Stimulated activated CD4-positive, alpha-beta T cell treated with anti-CD3 and anti-CD28 coated beads, Interleukin-15, amount 100 ng/mL, for 1 hour (primary cell): ENCODE data around the gene AGPAT3.
A peak's percentile ranks its signal among the peaks of the same experiment; 100 is the strongest.

Source experiments
- DNase-seq, 2 donors: peaks; one replicate each; pipeline ENCODE4 v3.0.0-alpha.2; 2020; ENCODE audit warnings: low read depth in 1 of 2, low spot score in 1 of 2

The AGPAT3 gene

DNA sequence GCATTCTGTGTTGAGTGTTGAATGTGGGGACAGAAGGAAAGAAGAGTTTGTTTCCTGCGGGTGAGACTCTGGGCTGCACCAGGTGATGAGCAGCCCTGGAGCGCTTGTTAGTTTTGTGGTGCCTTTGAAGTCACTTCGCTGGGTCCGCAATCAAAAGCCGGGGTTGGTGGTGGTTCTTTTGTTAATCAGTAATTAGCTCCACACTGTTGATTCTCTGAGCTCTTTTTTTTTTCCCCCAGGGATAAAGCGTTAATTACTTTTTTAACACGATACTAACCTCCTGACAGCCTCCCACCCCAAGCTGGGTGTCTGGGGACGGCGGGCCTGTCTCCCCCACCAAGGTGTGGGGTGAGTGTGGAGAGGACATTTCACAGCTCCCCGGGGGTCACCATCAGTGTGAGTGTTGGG lies 56.6 kb downstream of the AGPAT3 start:
- no peak for DNase-seq

DNA sequence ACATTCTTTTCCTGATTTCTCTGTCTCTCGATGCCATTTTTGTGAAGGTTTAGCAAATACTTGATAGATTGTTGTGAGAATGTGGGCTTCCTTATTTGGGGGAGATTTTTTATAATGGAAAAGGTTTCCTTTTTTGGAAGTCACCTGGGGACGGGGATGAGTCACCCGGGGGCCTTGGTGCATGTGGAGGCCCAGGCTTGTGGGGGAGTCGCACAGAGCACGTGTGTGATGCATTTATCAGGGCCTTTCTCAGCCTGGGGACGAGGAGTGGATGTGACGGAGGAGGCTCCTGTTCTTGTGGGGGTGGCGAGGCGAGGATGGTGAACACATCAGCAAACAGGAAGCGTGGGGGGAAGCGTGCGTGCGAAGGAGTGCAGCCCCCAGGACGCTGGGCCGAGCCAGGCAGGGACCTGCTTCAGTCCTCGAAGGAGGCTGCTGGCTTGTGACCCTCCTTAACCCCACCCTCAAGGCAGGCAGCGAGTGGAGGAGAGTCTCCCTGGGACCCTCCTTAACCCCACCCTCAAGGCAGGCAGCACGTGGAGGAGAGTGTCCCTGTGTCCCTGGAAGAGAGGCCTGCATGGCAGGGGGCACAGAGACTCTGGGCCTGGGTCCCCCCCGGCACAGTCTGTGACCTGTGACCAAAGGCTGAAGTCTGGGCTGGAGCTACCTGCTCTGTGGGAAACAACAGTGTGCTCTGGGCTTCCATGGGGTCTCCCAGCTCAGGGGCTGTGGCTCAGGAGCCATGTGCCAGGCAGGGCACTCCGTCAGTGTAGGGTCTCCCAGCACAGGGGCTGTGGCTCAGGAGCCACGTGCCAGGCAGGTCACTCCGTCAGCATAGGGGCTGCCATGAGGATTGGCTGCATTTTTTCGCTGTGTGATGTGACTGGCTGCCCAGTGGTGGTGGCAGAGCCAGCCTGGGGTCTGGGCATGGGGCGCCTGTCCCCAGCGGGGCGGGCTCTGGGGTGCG lies 57.2 kb downstream of the AGPAT3 start:
- peak; percentile 18 to 43 for DNase-seq

DNA sequence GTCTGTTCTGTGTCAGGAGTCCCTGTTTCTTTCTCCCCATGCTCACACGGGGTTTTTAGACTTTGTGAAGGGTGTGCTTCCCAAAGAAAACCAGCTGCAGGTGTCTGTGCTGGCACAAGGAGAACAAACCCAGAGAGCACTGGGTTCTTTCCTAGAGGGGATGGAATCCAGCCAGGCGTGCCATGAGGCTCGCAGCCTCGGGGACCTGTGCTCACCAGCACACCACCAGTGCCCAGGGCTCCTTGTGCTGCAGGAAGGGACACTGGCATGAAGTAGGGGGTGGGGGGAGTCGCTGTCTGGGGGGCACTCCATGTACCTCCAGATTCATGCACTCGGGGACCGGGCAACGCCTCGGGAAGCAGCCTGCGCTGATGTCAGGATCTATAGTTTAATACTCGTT lies 57.9 kb downstream of the AGPAT3 start:
- DNase-seq: no peak

DNA sequence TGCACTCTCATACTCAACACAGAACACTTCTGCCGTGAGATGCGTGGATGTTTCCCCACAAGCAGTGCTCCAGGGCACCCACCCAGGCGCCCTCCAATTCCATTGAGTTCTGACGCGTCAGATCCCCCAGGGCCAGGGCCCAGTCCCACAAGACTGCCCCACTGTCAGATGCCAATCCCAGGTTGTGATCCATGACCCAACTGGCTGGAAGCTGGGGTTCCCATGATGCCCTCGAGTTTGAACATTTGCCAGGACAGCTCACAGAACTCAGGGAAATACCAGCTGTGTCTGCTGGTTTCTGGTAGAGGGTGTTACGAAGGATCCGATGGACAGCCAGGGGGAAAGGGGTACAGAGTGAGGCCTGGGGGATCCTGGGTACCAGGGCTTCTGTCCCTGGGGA lies 58.4 kb downstream of the AGPAT3 start:
- no peak for DNase-seq

DNA sequence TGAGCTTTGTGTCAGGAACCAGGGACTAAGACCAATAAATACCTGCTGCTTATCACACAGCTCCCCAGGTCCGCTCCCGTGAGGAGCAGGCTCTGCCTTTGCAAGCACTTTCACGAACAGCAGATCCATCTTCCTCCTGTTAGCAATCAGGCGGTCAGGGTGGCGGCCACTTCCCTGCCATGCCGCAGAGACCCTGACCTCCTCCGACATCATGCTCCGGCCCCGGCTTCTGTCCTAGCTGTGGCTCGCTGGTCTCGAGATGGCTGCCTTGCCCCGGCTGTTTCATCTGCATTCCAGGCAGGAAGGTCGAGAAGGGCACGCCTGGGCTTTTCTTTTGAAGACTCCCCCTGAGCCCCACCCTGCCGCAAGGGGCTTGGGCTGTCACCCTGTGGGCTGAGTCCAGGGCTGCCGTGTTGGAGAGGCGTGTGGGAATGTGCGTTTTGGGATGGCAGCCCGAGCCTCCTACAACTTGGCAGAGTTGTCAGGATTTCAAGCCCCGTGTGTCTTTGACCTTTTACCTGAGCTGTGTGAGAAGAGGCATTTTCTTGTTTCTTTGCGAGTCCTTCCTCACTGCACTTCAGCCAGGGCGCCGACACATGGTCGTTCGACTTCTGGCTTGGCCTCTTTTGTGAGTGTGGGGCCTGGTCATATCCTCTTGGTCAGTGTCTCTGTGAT lies 59.5 kb downstream of the AGPAT3 start:
- no peak for DNase-seq

DNA sequence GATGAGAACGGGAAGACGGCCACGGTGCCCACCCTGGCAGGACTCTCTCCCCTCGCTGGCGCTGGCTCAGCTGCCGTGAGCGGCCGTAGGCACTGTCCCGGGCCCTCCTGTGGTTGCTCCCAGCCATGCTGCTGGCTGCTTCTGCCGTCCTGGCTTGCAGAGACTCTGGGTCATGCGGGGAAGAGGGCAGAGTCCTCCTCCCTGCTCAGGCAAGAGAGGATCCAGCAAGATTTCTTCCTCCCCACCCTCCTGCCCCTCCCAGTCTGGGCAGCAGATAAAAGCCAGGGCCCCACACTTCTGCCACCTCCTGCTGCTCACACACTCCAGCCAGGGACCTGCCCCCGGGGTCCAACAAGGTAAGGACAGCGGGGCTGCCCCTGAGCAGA lies 60.1 kb downstream of the AGPAT3 start:
- no peak for DNase-seq

DNA sequence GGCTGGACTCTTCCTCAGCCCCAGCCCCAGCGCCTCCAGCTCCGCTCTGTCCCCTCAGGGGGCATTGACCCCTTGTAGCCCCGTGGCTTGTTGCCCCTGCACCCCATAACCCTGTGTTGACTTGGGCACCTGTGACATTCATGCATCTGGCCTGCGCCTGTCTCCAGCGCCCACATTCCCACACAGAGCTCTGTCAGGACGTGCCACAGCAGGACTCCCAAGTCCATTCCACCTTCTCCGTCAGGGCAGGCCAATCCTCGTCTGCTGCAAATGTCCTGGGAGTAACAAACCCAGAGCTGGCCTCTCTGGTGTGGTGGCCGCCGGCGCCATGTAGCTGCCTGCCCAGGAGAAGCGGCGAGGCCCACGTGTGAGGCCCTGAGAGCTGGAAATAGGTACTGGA lies 60.6 kb downstream of the AGPAT3 start:
- no peak for DNase-seq

DNA sequence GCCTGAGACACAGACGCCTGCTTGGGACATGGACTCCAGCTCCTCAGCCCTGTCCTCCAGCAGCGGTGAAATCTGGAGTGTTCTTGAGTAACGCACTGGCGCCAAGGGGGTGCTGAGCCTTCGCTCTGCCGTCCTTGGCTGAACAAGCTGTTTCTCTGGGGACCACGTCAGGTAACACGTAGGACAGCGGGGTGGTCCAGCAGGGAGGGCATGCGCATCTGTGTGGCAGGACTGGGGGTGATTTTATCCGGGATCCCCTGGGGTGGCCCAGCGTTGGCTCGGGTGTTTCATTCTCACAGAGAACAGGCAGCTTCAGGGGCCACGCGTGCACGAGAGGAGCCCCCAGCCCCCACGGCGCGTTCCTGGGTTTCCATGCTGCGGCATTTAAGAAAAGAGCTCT lies 61.2 kb downstream of the AGPAT3 start:
- no peak for DNase-seq

DNA sequence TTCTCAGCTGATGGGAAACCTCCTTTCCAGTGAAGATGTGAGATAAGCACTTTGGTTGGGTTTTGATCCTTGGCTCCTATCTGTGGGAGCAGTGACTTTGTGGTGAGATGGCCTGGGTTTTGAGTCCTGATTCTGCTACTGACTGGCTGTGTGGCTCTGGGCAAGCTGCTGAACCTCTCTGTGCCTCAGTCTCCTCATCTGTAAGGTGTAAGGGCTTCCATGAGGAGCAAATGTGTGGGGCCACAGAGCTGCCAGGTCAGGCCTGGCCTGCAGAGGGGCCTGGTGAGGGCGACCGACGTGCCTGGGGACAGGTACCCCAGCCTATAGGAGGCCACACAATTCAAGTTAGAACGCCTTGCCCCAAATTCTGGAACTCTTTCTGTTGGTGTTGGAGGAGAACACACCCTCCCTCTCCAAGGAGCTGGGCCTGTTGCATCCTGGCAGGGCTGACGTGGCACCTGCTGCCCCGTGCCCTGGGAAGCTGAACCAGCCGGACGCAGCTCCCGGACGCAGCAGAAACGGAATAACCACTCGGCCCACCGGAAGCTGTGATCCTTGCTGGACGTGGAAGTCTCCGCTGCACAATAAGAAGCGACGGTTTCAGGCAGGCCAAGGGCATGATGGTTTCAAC lies 62.7 kb downstream of the AGPAT3 start:
- no peak for DNase-seq

DNA sequence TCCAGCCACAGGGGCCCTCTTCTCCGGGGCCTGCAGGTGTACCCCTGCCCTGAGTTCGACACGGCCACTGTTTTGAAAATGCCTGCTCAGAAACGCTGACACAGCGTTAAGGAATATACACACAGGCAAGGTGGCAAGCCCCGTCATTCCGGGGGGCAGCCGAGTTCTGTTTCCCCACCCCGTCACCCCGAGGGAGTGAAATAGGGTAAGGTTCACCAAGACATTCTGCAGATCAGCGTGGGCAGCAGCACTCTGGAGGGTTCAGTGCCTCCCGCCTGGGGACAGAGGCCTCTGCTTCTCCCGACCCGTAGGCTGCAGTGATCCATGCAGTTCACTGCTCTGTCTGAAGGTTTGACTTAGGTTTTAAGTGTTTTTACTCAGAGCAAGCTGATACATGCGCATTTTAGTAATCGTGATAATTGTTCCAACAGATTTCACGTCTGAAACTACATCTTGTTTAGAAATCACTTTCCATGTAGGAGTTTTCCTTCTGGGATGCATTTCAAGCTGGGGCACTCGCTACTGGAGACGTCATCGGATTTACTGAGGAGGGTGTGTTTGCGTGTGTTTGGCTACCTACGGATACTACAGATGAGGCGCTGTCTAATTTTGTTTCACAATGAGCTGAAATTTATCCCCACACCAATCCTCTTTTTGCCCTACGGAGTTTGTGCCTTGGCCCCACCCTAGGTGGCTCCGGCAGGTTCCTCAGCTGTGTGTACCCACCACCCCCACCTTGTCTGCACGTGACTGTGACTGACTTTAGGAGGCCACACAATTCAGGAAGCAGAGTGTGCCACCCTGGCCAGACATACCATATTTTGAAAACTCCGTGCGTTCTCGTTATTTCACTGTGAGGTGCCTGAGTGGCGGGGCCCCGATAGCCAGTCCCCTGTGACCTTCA lies 63.5 kb downstream of the AGPAT3 start:
- no peak for DNase-seq

DNA sequence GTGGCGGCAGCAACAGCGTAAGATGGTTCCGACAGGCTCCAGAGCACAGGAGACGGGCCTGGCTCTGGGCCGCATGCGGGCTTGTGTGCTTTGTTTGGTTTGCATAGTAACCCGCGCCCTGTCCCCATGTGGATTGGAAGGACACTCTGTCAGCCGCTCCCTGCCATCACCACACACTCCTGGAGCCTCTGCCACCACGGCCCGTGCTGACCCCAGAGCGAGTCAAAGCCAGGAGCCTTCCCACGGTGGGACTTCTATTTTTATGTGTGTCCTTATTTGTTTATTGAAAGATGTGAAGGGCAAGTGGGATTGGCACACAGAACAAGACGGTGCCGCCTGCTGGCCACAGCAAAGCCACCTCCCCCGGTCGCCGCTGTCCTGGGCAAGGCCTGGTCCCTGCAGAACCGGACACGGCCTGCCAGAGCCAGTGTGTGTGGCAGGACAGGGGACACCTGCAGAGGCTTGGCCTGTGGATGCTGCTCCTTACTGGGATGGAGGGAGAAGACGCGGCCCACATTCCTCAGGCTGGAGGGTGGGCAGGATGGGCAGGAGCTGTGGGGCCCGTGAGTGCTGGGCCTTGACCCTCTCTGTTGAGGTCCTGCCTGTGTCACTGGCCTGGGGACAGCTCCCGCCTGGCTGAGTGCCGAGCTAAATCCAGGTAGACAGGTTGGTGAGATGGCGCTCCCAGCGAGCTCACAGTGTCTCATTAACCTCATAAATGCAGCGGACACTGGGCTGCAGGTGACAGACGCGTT lies 64.4 kb downstream of the AGPAT3 start:
- no peak for DNase-seq

DNA sequence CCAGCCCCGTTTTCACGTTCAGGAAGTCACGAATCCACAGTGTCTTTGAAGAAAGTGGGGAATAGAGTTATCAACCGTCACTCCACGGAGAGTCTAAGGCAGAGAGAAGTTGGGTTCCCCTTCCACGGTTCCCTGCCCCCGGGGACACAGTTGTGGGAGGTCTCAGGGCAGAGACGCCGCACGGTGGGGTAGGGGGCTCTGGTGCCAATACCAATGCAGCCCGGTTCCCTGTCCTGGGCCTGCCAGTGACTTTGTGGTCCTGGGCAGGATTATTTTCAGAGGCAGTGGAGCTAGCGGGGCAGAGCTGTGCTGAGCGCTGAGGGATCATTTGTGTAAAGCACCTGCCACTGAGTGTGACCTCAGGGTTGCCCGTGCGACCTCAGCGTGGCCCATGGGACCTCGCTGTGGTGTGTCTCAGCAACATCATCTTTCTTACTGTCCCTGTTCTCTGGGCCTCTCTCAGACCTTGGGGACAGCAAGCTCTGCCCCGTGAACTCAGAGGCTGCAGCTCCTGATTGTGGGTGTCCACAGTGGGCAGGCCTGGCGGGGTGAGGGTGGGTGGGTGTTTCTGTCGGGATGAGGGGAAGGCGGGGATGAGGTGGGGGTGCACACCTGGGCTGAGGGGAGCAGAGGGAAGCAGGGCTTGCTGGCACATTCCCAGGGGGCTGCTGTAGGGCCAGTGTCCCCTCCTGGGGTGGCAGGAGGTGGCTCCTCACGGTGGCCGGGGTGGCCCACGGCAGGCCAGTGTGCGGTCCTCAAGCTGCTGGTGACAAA lies 65.2 kb downstream of the AGPAT3 start:
- DNase-seq: no peak

DNA sequence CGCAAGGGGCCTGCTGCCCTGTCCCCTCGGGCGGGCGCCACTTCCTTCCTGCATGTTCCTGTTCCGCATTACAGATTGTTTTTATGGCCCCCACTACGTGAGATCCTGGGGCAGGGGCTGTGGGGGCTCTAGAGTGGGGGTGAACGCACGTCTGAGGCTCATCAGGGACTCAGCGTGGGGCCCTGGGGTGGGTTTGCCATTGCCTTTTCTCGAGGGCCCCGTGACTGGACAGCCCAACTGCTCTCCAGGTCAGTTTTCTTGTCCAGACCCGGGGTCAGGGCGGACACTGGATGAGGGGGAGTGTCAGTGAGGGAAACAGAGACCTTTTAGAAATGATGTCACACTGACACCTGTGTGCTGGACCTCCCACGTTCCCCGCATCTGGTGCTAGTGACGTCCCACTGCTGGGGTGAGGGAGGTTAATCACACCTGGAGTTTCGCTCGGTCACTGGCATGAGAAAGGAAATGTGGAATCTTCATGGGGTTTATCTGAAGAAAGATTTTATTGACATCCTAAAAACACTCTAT lies 65.9 kb downstream of the AGPAT3 start:
- DNase-seq: no peak

DNA sequence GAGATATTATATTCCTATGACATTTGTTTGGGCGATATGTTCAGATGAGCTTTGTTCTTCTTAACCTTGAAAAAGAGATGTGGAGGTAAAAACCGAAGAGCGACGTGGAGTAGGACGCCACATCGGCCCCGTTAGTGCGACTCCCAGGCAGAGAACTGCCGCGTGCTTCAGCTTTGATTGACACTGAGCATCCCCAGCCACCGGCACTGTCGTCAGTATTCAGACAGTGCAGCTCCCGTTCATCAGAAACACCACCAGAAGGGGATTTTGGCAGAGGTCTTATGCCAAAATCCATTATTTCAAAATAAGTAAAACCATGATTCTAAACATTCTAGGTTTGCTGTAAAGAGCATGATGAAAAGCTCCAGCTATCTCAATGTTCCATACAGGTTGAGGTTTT lies 66.5 kb downstream of the AGPAT3 start:
- no peak for DNase-seq

DNA sequence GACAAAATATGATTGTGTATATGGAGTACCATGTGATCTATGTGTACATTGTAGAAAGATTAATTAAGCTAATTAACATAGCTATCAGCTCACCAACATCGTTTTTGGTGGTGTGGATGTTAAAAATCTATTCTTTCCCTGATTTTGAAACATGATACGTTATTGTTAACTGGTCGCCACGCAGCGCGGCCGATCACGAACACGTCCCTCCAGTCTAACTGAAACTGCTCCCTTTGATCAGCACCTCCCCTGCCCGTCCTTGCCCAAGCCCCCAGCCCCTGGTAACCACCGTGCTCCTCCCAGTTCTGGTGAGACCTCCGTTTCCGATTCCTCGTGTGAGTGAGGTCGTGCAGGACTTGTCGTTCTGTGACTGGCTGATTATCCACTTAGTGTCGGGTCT lies 67.0 kb downstream of the AGPAT3 start:
- no peak for DNase-seq

DNA sequence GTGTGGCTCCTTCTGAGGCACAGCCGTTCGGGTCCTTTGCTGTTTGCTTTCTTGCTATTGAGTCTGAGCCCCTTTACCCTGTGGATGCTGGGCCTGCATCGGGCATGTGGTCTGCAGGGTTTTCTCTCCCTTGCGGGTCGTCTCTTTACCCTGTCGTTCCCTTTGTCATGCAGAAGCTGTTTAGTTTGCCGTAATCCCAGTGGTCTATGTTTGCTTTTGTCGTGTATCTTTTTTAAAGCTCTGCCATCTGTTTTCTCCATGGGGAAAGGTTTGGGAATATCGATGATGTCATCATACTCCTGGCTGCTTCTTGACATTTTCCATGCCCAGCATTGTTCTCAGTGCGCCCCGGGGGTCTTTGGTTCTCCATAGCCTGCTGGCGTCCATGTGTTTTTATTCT lies 68.2 kb downstream of the AGPAT3 start:
- no peak for DNase-seq

DNA sequence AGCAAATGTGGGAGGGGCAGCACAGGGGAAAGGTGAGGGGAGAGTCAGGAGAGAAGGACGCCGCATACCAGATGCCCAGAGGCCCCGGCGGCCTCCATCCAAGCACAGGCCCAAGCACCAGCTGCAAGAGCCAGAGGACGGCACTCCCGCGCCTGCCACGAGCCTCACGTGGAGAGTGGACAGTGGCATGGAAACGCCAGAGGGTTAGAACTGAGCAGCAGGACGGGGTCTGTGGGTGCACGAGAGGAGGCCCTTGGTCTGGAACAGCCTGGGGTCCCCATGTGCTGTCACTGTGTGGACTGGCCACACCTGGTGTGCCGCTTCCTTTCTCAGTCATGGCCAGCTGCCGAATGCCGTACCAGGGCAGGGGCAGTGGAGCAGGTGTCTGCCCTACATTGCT lies 68.7 kb downstream of the AGPAT3 start:
- DNase-seq: no peak

DNA sequence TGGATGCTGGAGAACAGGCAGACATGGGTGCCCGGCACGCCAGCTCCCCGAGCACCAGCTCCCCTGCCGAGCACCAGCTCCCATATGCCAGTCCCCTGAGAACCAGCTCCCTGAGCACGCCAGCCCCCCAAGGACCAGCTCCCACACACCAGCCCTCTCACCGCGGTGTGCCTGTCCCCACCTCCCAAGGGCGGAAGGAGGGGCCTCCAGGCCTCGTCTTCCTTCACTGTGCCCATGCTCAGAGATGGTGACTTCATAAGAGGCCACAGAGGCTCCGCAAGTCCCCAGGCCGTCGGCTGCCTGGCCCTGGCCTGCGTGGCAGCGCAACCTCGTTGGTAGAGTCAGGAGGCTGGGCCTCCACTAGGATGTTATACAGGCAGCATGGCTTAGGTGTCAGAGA lies 69.1 kb downstream of the AGPAT3 start:
- no peak for DNase-seq
